HepG2 (cell line): ENCODE results near the gene TAF3. TPM values are rescaled to one million over a fixed set of nuclear protein-coding genes. Genes with fewer than 3 reads are reported as not detected.

Experiments
- CREB3 ChIP-seq: sonication (generic); formaldehyde crosslinking; IDR thresholded peaks from 2 replicates; pipeline ENCODE4 v1.5.0; 2020; ENCODE audit warnings: missing genetic modification reagents
- FOXK2 ChIP-seq: fragments of 450-650 bp; IDR thresholded peaks from 2 replicates; pipeline ENCODE4 v1.6.1; 2016
- HCFC1 ChIP-seq: fragments of 150-350 bp; IDR thresholded peaks from 2 replicates; pipeline ENCODE4 v1.6.1; 2014; ENCODE audit warnings: low read depth, low read length
- RFX3 ChIP-seq: IDR thresholded peaks from 2 replicates; pipeline ENCODE4 v1.6.1; 2016; ENCODE audit warnings: missing biosample characterization, missing genetic modification reagents
- TOE1 ChIP-seq: sonication (generic); formaldehyde crosslinking; IDR thresholded peaks from 2 replicates; pipeline ENCODE4 v1.4.0; 2020; ENCODE audit warnings: mild to moderate bottlenecking, missing genetic modification reagents
- USF2 ChIP-seq, 2 experiments: sonication (generic) in 1 of 2; formaldehyde crosslinking in 1 of 2; IDR thresholded peaks; 2 replicates each; pipeline versions ENCODE4 v1.5.1 to v1.6.1; 2011 to 2020; ENCODE audit warnings: borderline replicate concordance in 1 of 2, low read depth in 1 of 2, low read length in 1 of 2, mild to moderate bottlenecking in 1 of 2, missing genetic modification reagents in 1 of 2, moderate library complexity in 1 of 2
- XBP1 ChIP-seq: sonication (generic); formaldehyde crosslinking; IDR thresholded peaks from 2 replicates; pipeline ENCODE4 v1.5.0; 2020; ENCODE audit warnings: missing genetic modification reagents
- ZEB1 ChIP-seq: IDR thresholded peaks from 2 replicates; pipeline ENCODE4 v1.6.1; 2012; ENCODE audit warnings: mild to moderate bottlenecking, low read depth, inconsistent platforms; ENCODE audit not compliant: insufficient replicate concordance
- ZNF138 ChIP-seq: sonication (generic); formaldehyde crosslinking; IDR thresholded peaks from 2 replicates; pipeline ENCODE4 v1.5.0; 2020; ENCODE audit warnings: mild to moderate bottlenecking, low read depth, missing genetic modification reagents
- ZNF333 ChIP-seq: sonication (generic); formaldehyde crosslinking; IDR thresholded peaks from 2 replicates; pipeline ENCODE4 v1.4.0; 2020; ENCODE audit warnings: mild to moderate bottlenecking, missing genetic modification reagents, borderline replicate concordance
- ZNF547 ChIP-seq: sonication (generic); formaldehyde crosslinking; IDR thresholded peaks from 2 replicates; pipeline ENCODE4 v1.5.1; 2020; ENCODE audit warnings: mild to moderate bottlenecking, missing genetic modification reagents
- ZNF687 ChIP-seq: sonication (generic); formaldehyde crosslinking; IDR thresholded peaks from 2 replicates; pipeline ENCODE4 v1.5.1; 2020; ENCODE audit warnings: mild to moderate bottlenecking, missing genetic modification reagents, moderate library complexity
- ZNF704 ChIP-seq: sonication (generic); formaldehyde crosslinking; IDR thresholded peaks from 2 replicates; pipeline ENCODE4 v1.8.1; 2023; ENCODE audit warnings: mild to moderate bottlenecking, inconsistent platforms, moderate library complexity, missing genetic modification reagents, borderline replicate concordance
- ZNF75D ChIP-seq: sonication (generic); formaldehyde crosslinking; IDR thresholded peaks from 2 replicates; pipeline ENCODE4 v1.8.1; 2023; ENCODE audit warnings: missing genetic modification reagents, mild to moderate bottlenecking, borderline replicate concordance
- polyA plus RNA-seq, 8 experiments: library from polyadenylated mRNA; depleted of rRNA in 3 of 8; stranded (reverse) in 7 of 8; unstranded in 1 of 8; fragments of >200 nt; fragmentation: Illumina TruSeq in 4 of 8; extraction: Trizol in 4 of 8; gene quantifications; 2 replicates each; pipeline versions ENCODE4 v1.2.1 to v1.2.3, GENCODE V29; 2011 to 2016; ENCODE audit warnings: low read depth in 4 of 8, missing spikeins in 1 of 8, mixed read lengths in 1 of 8; ENCODE audit not compliant: insufficient read depth in 1 of 8
- total RNA-seq, 5 experiments: library from RNA; depleted of rRNA; stranded (reverse); fragments of >200 nt; fragmentation: Illumina TruSeq; extraction: Trizol; gene quantifications; 2 replicates each; pipeline ENCODE4 v1.2.3, GENCODE V29; 2016; ENCODE audit warnings: low read depth in 1 of 5
- TF ChIP-seq, protein P1 (sequence below): IDR thresholded peaks from 2 replicates; pipeline ENCODE4 v1.6.1; 2018; ENCODE audit warnings: missing genetic modification reagents
- TF ChIP-seq, protein P2 (sequence below): sonication (generic); formaldehyde crosslinking; IDR thresholded peaks from 2 replicates; pipeline ENCODE4 v1.4.0; 2020; ENCODE audit warnings: missing genetic modification reagents

The TAF3 gene
- total and polyA plus RNA-seq, 2 of the 13 experiments (the other 11 are each of a cell fraction or from before 2014, with no cell fraction given): 1.7 to 2.9 TPM

DNA sequence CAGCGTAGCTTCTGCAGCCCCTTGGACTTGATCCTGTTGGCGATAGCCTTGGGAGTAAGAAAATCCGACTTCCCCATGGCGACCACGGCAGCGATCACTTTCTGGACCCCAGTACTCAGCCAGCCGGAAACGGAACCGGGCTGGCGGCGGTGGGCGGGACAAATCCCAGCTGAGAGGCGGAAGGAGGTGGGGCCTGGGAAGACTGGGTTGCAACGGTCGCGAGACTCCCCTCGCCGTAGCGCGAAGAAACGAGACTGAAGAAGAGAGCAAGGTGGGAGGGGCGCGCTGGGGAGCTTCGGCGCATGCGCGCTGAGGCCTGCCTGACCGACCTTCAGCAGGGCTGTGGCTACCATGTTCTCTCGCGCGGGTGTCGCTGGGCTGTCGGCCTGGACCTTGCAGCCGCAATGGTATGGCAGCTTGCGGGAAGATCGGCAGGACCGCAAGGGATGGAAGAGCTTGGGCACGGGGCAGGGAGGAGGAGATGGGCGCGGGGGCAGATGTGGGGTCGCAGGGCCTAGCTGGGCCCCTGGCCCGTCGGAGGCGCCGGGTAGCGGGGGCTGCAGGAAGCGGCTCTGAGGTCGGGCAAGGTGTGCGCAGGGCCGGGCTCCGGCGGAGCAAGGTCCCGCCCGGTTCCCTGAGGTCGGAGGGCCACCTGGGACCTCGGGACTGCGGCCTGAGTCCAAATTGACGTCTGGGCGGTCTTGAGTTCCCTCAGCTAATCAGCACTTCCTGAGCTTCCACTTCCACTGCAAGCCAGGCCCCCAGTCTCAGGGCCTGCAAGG lies 30.3 kb upstream of the TAF3 start, which contains the start of the genes ATP5F1C and KIN (continued):
- TF ChIP-seq, protein P1, sequence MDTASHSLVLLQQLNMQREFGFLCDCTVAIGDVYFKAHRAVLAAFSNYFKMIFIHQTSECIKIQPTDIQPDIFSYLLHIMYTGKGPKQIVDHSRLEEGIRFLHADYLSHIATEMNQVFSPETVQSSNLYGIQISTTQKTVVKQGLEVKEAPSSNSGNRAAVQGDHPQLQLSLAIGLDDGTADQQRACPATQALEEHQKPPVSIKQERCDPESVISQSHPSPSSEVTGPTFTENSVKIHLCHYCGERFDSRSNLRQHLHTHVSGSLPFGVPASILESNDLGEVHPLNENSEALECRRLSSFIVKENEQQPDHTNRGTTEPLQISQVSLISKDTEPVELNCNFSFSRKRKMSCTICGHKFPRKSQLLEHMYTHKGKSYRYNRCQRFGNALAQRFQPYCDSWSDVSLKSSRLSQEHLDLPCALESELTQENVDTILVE (CRISPR knock-in tag): peak; percentile 56
- no peak for TF ChIP-seq ZEB1
- TF ChIP-seq ZNF138: no peak
- TF ChIP-seq ZNF75D: no peak
- no peak for TF ChIP-seq USF2 (IDR thresholded peaks at IDR 0.05; ENCODE audit: low read depth, low read length)
- TF ChIP-seq USF2 (CRISPR knock-in tag; IDR thresholded peaks at IDR 0.05; ENCODE audit: borderline replicate concordance): no peak
- no peak for TF ChIP-seq RFX3 (CRISPR knock-in tag)
- peak; percentile 68; the same call in 1 of the 2 replicates for TF ChIP-seq ZNF333 (CRISPR knock-in tag)
- TF ChIP-seq XBP1 (CRISPR knock-in tag): no peak
- 0 out of 2 replicates have a peak, but pooled peaks have one; percentile 16 for TF ChIP-seq TOE1 (CRISPR knock-in tag)
- TF ChIP-seq HCFC1: no peak; the same call in 1 of the 2 replicates
- TF ChIP-seq, protein P2, sequence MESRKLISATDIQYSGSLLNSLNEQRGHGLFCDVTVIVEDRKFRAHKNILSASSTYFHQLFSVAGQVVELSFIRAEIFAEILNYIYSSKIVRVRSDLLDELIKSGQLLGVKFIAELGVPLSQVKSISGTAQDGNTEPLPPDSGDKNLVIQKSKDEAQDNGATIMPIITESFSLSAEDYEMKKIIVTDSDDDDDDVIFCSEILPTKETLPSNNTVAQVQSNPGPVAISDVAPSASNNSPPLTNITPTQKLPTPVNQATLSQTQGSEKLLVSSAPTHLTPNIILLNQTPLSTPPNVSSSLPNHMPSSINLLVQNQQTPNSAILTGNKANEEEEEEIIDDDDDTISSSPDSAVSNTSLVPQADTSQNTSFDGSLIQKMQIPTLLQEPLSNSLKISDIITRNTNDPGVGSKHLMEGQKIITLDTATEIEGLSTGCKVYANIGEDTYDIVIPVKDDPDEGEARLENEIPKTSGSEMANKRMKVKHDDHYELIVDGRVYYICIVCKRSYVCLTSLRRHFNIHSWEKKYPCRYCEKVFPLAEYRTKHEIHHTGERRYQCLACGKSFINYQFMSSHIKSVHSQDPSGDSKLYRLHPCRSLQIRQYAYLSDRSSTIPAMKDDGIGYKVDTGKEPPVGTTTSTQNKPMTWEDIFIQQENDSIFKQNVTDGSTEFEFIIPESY (CRISPR knock-in tag): 0 out of 2 replicates have a peak, but pooled peaks have one; percentile 4
- peak; percentile 90 for TF ChIP-seq ZNF687 (CRISPR knock-in tag)
- peak; percentile 85 for TF ChIP-seq ZNF547
- no peak for TF ChIP-seq FOXK2
- no peak for TF ChIP-seq CREB3 (CRISPR knock-in tag)
- peak; percentile 43; the same call in 1 of the 2 replicates for TF ChIP-seq ZNF704 (CRISPR knock-in tag)
